Measurements from ENCODE around the gene NFIC.

- no peak for TF ChIP-seq EZH2 (IDR thresholded peaks at IDR 0.05)
- no peak for TF ChIP-seq POLR2AphosphoS5 (IDR thresholded peaks at IDR 0.05; ENCODE audit: borderline replicate concordance, low read depth, low read length)
- TF ChIP-seq FOXP2 (optimal IDR thresholded peaks at IDR 0.05; ENCODE audit: control extremely low read depth, extremely low read length, insufficient read depth): no peak
Measured at GRCh38 chr19:3374369-3375112, 8.2 kb downstream of the NFIC start.

Measured in SK-N-MC (cell line).